ENCODE results near the gene SPHK2. TPM values are rescaled to one million over a fixed set of nuclear protein-coding genes. Genes with fewer than 3 reads are reported as not detected.

SPHK2 gene
- total and polyA plus RNA-seq, 12 donors = 4.3 to 29.9 (median 16.8) TPM

- no peaks in the 10 kb centered on the region for H3K36me3 ChIP-seq (replicated peaks in 1 of 2)
- DNase-seq = no peak
- 82 to 91% (median 86%) methylated on average over 6 to 39 of the region's 39 CpGs for WGBS, 4 donors
- H3K27ac ChIP-seq = no peak within 1 kb of the TSS
- H3K4me1 ChIP-seq (replicated peaks in 1 of 2) = no peaks in the 10 kb centered on the region
- no peak for TF ChIP-seq POLR2A (IDR thresholded peaks at IDR 0.05)
- H3K4me3 ChIP-seq = no peak within 1 kb of the TSS
- no peaks in the 10 kb centered on the region for H3K27me3 ChIP-seq
- no peaks in the 10 kb centered on the region for H3K9me3 ChIP-seq (replicated peaks in 1 of 3)
- intact Hi-C loops (cut with DNase I) = no loop called here
Measured at GRCh38 chr19:48606463-48607358, 12.6 kb upstream of the SPHK2 start, which contains the start of gene SPACA4. Gene SPACA4, plus strand, starts transcription at chr19:48606742. Its CDS starts 237 bp downstream, at chr19:48606979.

DNA sequence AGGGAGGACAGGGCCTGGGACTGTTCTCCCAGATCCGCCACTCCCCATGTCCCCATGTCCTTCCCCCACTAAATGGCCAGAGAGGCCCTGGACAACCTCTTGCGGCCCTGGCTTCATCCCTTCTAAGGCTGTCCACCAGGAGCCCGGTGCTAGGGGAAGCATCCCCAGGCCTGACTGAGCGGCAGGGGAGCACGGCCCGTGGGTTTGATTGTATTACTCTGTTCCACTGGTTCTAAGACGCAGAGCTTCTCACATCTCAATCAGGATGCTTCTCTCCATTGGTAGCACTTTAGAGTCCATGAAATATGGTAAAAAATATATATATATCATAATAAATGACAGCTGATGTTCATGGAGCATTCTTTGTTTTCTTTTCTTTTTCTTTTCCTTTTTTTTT lies 11.9 kb upstream of the SPHK2 start:
- Histone ChIP-seq H3K9me3 (replicated peaks in 1 of 3) (no peaks in the 10 kb centered on the region), H3K36me3 (replicated peaks in 1 of 2) (no peaks in the 10 kb centered on the region), H3K27ac (no peak overlapping the region), H3K4me3 (no peak overlapping the region), H3K27me3 (no peaks in the 10 kb centered on the region), H3K4me1 (replicated peaks in 1 of 2) (no peaks in the 10 kb centered on the region)
- 74 to 88% (median 80%) methylated on average over 5 to 7 of the region's 7 CpGs for WGBS, 4 donors
- intact Hi-C loops (cut with DNase I) = no loop called here
- TF ChIP-seq POLR2A (IDR thresholded peaks at IDR 0.05) (no peak), CTCF (IDR thresholded peaks at IDR 0.05) (no peak)
- no peak for DNase-seq

- TF ChIP-seq CTCF (IDR thresholded peaks at IDR 0.05) (peak in 5 of 6 experiments; percentile 38 to 55 (median 45)), POLR2A (IDR thresholded peaks at IDR 0.05) (no peak)
- Histone ChIP-seq H3K36me3 (replicated peaks in 1 of 2) (no peaks in the 10 kb centered on the region), H3K4me1 (replicated peaks in 1 of 2) (no peaks in the 10 kb centered on the region), H3K27me3 (no peaks in the 10 kb centered on the region), H3K27ac (no peak overlapping the region), H3K9me3 (replicated peaks in 1 of 3) (no peaks in the 10 kb centered on the region), H3K4me3 (no peak overlapping the region)
- intact Hi-C loops (cut with DNase I) = no loop called here
- WGBS, 4 donors = 17 to 58% (median 18%) methylated on average over 2 to 9 of the region's 9 CpGs
- peak in 4 of 7 donors; percentile 61 to 74 (median 63) for DNase-seq
Measured at GRCh38 chr19:48608798-48609263, 10.5 kb upstream of the SPHK2 start.

DNA sequence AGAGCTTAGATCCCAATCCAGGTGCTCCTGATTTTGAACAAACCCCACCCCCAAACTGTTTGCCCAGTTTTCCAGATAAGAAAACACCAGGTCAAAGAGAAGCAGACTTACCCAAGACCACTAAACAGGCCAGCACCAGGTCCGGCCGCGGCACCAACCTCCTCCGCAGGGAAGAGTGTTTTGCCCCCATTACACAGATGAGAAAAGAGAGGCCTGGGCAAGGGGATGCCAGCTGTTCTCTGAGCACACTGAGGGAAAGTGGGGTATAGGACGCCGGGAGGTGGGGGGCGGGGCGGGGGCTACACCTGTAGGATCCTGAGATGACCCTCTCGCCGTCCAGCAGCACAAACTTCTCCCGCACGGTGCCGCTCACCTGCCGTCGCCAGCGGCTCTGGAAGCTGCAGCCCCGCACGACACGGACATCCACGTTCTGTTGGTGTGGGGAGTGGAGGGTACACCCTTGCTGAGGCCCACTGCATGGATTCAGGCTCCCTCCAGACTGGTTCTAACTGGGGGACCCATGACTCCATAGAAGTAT lies 9.7 kb upstream of the SPHK2 start:
- no peaks in the 10 kb centered on the region for H3K27me3 ChIP-seq
- no peak overlapping the region for H3K4me3 ChIP-seq
- no peak for DNase-seq
- intact Hi-C loops (cut with DNase I) = no loop called here
- no peak overlapping the region for H3K27ac ChIP-seq
- peaks cover 0 to under 1% of the 10 kb centered on the region in 2 donors for H3K4me1 ChIP-seq (replicated peaks in 1 of 2)
- no peaks in the 10 kb centered on the region for H3K36me3 ChIP-seq (replicated peaks in 1 of 2)
- 88 to 100% (median 91%) methylated on average over 4 to 20 of the region's 20 CpGs for WGBS, 4 donors
- TF ChIP-seq CTCF (IDR thresholded peaks at IDR 0.05) (no peak), POLR2A (IDR thresholded peaks at IDR 0.05) (no peak)
- no peaks in the 10 kb centered on the region for H3K9me3 ChIP-seq (replicated peaks in 1 of 3)

Measured in adrenal gland (tissue), 12 donors.